CD4-positive, alpha-beta T cell treated with Interleukin-2 at 100 ng/mL for 4 hours (primary cell): ENCODE results near the gene EPHA1.

ENCODE experiments used
- DNase-seq: peaks from one replicate; pipeline ENCODE4 v3.0.0-alpha.2; 2020; ENCODE audit warnings: low spot score

EPHA1 gene

GRCh38 chr7:143351060-143351459 lies 57.6 kb downstream of the EPHA1 start:
- no peak for DNase-seq

DNA sequence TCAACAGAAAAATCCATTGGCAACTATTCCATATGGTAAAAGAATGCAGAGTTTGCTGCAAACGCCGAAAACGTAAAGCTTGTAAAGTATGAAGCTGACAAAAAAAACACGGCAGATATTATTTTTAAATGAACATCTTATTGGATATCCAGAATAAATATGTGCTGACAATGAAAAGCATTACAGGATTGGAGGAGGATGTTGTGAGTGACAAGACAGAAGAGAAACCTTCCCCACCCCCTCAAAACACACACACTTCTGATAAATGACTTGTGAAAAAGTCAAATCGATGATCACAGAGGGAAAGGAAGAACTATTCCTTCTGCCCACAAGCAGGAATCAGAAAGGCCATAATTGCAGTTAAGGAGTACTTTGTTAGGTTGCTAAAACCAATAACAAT lies 60.7 kb downstream of the EPHA1 start:
- no peak for DNase-seq

GRCh38 chr7:143346018-143346417 lies 62.6 kb downstream of the EPHA1 start:
- DNase-seq, result no peak

GRCh38 chr7:143345428-143345900 lies 63.2 kb downstream of the EPHA1 start:
- DNase-seq, result peak; percentile 67

- DNase-seq, result no peak
Measured at GRCh38 chr7:143343596-143343995, 65.1 kb downstream of the EPHA1 start.

GRCh38 chr7:143341842-143342241 lies 66.8 kb downstream of the EPHA1 start:
- no peak for DNase-seq
